Activated naive CD8-positive, alpha-beta T cell treated with anti-CD3 and anti-CD28 coated beads, Interleukin-2, amount 50 U/mL, for 24 hours (primary cell): ENCODE measurements around the gene KAT6B.

Experiments
- ATAC-seq: fragments of 150-1000 bp; cut with Tn5 transposase; one replicate; pipeline ENCODE4 v1.10.0; 2021
- DNase-seq: peaks from one replicate; pipeline ENCODE4 v3.0.0; 2021
- H3K27ac Mint-ChIP-seq: one replicate; pipeline ENCODE4 v1.8.0; 2021; ENCODE audit warnings: mild to moderate bottlenecking, mixed read lengths
- H3K27me3 Mint-ChIP-seq: one replicate; pipeline ENCODE4 v1.8.0; 2021; ENCODE audit warnings: mixed read lengths
- H3K36me3 Mint-ChIP-seq: one replicate; pipeline ENCODE4 v1.8.0; 2021; ENCODE audit warnings: low read depth, mixed read lengths
- H3K4me1 Mint-ChIP-seq: one replicate; pipeline ENCODE4 v1.8.0; 2021; ENCODE audit warnings: mixed read lengths
- H3K4me3 Mint-ChIP-seq: one replicate; pipeline ENCODE4 v1.8.0; 2021; ENCODE audit warnings: mild to moderate bottlenecking, moderate library complexity, mixed read lengths
- H3K9me3 Mint-ChIP-seq: one replicate; pipeline ENCODE4 v1.8.0; 2021; ENCODE audit warnings: mixed read lengths

Gene KAT6B

DNA sequence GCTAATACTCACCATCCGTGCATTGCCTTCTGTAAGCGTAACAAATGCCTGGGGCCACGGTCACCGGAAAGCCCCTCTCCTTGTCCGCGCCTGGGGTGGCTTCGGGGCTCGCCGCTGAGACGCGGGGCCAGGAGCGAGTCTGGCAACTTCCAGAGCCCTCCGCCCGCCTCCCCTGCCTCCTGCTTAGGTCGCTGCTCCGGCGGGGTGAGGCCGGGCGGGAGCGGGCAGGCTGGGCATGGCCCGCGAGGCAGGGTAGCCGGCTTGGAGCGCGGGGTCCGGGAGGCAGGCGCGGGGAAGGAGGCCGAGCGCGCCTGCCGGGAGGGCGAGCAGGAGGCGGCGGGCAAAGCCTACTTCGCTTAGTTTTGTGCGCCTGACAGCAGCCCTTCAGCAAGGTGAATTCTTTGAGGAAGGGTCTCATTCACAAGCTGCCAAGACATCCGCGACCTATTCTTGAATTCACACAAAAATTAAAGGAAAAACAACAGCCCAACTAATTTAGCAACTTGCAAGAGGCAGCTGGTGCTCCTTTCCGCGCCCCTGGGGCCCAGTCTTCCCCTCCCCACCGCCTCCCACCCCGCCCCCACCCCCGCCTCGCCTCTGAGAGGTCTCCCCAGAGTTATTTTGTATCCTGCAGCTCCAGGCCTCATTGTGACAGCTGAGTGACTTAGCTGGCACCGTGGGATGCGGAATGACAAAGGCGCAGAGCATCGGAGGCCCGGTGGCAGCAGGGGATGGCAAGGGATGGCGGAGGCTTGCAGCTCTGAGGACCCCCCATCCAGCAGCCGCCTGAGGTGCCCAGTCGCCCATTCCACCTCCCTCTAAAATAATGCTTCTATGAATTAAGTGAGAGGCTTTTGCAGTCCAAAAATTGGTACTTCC, 12.8 kb upstream of the KAT6B start:
- Mint-ChIP-seq H3K27ac (no peak overlapping the region), H3K36me3 (no peaks in the 10 kb centered on the region), H3K4me1 (no peaks in the 10 kb centered on the region), H3K27me3 (no peaks in the 10 kb centered on the region), H3K4me3 (no peak overlapping the region), H3K9me3 (peaks cover 4% of the 10 kb centered on the region)
- DNase-seq (no peak), ATAC-seq (no peak)

DNA sequence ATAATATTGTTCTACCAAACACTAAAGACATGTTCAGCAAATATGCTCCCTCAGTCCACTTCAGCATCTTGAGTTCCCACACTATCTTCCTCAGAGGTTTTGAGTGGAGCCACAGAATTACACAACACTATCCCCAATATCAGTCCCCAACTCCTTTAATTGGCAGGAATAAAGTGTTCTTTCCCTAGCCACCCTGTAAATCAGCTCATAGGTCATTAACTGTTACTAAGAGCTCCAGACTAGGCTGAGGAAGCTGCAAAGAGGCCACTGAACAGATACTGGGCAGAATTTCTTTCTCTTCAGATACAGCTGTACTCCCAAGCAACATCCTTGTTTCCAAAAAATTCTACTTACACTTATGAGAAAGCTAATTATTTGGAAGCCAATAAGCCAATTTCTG, 11.6 kb upstream of the KAT6B start:
- ATAC-seq, result no peak
- Mint-ChIP-seq H3K27ac (no peak overlapping the region), H3K36me3 (no peaks in the 10 kb centered on the region), H3K4me1 (no peaks in the 10 kb centered on the region), H3K27me3 (no peaks in the 10 kb centered on the region), H3K9me3 (peaks cover 4% of the 10 kb centered on the region), H3K4me3 (no peak overlapping the region)
- no peak for DNase-seq

DNA sequence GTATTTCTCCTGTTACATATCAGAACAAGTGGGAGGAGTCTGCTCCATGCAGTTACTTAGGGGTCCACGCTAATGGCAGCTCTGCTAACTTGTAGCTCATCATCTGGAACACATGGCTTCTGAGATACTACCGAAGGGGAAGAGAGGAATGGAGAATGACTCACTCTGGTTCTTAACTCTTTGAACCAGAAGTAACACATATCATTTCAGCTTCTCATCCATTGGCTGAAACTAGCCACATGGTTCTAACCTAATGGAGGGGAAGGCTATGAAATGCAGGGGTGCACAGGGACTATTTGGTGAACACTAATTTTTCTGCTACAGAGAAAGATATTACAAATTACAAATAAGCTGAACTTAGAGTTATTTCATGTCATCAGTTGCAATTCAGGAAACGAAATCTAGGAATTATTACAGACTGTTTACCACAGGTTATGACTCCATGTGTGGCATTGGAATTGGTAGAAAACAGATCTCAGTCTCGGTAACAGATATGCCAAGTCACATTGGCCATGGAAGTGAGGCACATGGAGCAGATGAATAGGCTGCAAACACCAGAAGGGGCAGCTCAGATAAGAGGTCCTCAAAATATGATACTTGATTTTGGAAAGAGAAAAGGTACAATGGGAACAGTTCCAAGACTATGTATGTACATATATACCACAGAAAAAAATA, 9.4 kb upstream of the KAT6B start:
- H3K4me3 Mint-ChIP-seq, result no peak overlapping the region
- ATAC-seq, result no peak
- no peak overlapping the region for H3K27ac Mint-ChIP-seq
- no peaks in the 10 kb centered on the region for H3K4me1 Mint-ChIP-seq
- H3K36me3 Mint-ChIP-seq, result no peaks in the 10 kb centered on the region
- peaks cover 4% of the 10 kb centered on the region for H3K9me3 Mint-ChIP-seq
- no peak for DNase-seq
- no peaks in the 10 kb centered on the region for H3K27me3 Mint-ChIP-seq

DNA sequence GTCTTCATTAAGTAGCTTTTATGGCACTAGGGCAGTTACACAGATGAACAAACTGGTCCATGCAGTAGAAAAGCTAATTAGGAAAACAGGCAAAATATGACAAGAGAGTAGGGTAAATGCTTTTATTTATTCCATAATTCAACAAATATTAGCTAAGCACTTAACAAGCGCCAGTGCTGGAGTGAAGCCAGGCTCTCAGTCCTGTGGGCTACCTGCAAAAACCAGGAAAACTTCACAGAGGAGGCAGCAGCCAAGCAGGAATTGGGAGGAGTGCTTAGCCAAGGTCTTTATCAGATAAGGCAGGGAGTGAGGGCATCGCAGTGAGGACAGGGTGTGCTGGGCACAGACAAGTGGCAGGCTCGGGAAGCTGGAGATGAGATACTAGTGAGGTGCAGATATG, 4.9 kb upstream of the KAT6B start:
- peaks cover 4% of the 10 kb centered on the region for H3K9me3 Mint-ChIP-seq
- H3K4me1 Mint-ChIP-seq, result peaks cover 25% of the 10 kb centered on the region
- H3K27ac Mint-ChIP-seq, result no peak overlapping the region
- no peak for DNase-seq
- H3K4me3 Mint-ChIP-seq, result no peak overlapping the region
- no peaks in the 10 kb centered on the region for H3K27me3 Mint-ChIP-seq
- H3K36me3 Mint-ChIP-seq, result no peaks in the 10 kb centered on the region
- no peak for ATAC-seq

DNA sequence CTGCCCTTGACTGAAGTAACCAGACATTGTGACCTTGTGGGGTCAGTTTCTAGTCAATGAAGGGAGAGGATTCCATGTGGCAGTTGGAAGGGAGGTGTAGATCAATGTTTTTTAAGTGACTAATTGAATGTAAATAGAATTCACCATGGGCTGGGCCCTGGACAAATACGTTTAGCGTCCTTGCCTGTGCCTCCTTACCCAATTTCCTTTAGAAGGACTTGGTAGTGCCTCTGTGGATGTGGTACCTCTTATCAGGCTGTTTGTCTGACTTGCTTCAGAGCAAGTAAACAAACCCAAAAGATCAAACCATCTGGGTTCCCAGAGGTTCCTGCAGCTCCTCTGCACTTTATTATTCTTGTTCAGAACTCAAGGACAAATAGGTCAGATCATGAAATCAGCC, 4.3 kb upstream of the KAT6B start:
- H3K27me3 Mint-ChIP-seq, result no peaks in the 10 kb centered on the region
- no peak for DNase-seq
- no peak for ATAC-seq
- peaks cover 27% of the 10 kb centered on the region for H3K4me1 Mint-ChIP-seq
- H3K4me3 Mint-ChIP-seq, result no peak overlapping the region
- no peaks in the 10 kb centered on the region for H3K36me3 Mint-ChIP-seq
- H3K27ac Mint-ChIP-seq, result no peak overlapping the region
- peaks cover 1% of the 10 kb centered on the region for H3K9me3 Mint-ChIP-seq

DNA sequence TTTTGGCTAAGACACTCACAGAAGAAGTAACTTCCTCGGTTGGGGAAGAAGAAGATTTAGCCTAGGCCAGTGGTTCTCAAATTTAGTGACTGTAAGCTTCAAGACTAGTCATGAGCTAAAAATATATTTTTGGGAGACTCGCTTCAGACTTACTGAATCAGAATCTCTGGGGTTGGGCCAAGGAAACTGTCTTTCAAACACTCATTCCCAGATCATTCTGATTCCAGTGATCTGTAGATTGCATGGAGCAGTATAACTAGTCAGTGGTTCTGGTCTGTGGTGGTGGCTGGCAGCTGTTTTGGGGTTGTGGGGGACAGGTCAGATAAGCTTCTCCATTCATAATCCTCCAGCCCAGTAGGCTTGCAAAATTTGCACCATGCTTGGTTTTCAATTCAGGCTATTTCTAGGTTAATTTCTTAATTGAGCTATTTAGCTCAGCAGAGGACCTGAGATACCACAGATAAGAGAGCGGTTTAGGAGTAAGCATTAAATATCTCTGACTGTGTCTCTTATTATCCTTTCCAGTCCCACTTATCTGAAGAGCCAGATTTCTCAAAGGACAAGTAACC, 3.8 kb upstream of the KAT6B start:
- Mint-ChIP-seq H3K9me3 (peaks cover 5% of the 10 kb centered on the region), H3K36me3 (no peaks in the 10 kb centered on the region), H3K4me3 (no peak overlapping the region), H3K4me1 (peaks cover 32% of the 10 kb centered on the region), H3K27me3 (no peaks in the 10 kb centered on the region), H3K27ac (no peak overlapping the region)
- ATAC-seq (no peak), DNase-seq (no peak)

DNA sequence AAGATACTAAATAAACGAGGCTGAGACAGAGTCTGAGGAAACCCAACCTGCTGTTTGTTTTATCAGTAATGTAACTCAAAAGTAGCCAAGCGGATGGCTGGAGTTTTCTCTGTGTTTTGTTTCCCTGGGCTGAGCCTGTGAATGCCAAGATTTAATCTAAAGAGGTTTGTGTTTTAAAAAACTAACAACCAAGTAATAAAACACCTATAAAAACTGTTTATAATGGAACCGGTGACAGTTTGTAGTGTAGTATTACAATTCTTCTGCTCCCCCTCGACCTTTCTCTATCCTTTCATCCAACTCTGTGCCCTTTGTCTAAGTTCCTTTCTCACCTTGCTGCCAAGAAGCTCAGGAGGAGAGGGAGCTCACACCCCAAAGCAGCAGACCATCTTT, 2.6 kb upstream of the KAT6B start:
- ATAC-seq, result no peak
- H3K4me1 Mint-ChIP-seq, result peaks cover 40% of the 10 kb centered on the region
- no peak for DNase-seq

DNA sequence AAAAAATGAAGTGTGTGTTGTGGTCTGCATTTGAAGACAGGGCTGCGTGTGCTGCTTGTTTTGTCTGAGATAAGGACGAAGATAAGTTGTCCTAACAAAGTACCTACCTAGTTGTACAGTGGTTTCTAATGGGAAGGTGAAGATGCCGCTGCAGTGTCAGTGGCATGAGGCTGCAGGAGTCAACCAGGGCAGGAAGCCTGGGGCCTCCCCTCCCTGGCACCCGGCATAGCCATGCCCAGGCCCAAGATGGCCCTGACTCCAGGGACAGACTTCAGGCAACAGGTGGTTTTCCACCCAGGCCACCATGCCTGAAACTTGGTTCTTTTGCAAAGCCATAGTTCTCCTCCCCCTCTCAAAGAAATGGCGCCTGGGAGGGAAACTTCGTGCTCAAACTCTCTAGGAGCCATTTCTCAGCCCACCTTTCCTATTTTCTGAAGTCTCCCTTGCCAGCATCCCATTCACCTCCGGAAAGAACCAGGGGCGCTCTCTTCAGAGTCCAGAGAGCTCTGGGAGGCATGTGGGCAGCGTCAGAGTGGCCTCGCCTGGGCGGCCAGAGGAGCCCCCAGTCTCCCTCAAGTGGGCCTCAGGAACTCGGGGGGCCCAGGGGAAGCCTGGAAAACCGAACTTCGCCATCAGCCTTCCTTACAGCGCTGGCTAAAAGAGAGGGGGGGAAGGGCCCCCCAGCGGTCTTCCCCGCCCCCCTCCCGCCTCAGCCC, 2.1 kb upstream of the KAT6B start:
- DNase-seq (peak; percentile 39), ATAC-seq (no peak)
- no peaks in the 10 kb centered on the region for H3K36me3 Mint-ChIP-seq
- H3K9me3 Mint-ChIP-seq, result peaks cover 5% of the 10 kb centered on the region
- peak overlapping the region; percentile 93 for H3K4me3 Mint-ChIP-seq
- peak overlapping the region; percentile 85 for H3K27ac Mint-ChIP-seq
- peaks cover 46% of the 10 kb centered on the region for H3K4me1 Mint-ChIP-seq
- H3K27me3 Mint-ChIP-seq, result no peaks in the 10 kb centered on the region

More for the DNA sequence above, 2.6 kb upstream of the KAT6B start:
- Mint-ChIP-seq H3K9me3 (peaks cover 5% of the 10 kb centered on the region), H3K4me3 (peak overlapping the region; percentile 93), H3K36me3 (no peaks in the 10 kb centered on the region), H3K27me3 (no peaks in the 10 kb centered on the region), H3K27ac (peak overlapping the region; percentile 85)

DNA sequence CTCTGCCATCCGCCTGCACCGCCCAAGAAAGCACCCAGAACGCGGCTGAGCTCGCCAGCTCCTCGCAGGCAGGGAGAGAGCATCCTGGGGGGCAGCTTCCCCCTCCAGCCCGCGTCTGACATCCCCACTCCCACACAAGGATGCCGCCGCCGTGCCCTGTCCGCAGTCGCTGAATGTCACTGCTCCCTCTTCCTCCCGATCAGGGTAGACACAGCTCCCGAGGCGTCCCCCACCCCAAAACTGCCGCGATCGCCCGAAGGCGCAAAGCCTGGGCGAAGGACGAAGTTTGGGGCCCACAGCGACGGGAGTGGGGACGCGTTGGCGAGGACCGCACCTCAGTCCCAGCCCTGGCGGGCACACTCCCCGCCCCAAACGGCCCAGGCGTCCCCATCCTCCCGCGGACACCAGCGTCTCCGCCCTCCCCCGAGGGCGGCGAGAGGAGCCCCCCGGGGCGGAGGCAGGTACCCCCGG, 1.5 kb upstream of the KAT6B start:
- ATAC-seq (no peak), DNase-seq (peak; percentile 59)
- Mint-ChIP-seq H3K27me3 (no peaks in the 10 kb centered on the region), H3K4me1 (peaks cover 47% of the 10 kb centered on the region), H3K4me3 (peak overlapping the region; percentile 93), H3K36me3 (no peaks in the 10 kb centered on the region), H3K9me3 (peaks cover 5% of the 10 kb centered on the region), H3K27ac (peak overlapping the region; percentile 85)

DNA sequence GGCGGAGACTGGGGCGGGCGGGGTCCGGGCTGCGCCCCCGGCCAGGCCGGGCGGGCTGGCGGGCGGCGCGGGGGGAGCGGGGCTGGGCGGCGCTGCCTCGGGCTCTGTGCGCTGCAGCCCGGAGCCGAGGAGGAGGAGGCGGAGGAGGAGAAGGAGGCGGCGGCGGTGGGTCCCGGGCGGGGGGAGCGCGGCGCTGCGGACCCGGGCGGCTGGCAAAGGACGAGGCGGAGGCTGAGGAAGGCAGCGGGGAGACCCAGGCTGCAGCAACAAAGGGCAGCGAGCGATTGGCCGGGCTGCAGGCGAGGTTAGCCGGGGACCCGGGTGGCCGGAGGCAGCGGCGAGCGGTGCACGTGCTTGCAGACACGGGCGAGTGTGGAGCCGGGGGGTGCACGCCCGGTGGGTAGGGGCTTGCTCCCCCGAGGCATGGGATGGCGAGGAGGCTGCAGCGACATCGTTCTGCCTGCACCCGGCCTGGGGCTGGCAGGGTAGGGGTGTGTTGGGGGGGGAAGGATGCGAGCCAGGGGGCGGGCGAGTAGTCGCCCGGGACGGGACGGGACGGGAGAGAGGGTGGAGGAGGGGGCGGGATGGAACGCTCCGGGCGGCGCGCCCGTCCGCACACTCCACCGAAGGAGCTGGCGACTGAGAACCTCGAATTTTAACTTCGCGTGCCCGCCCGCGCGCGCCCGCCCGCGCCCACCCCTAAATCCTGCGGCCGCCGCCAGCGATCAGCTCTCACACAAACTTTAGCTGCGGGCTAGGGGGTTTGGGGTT, 844 bp upstream of the KAT6B start:
- H3K4me1 Mint-ChIP-seq, result peaks cover 52% of the 10 kb centered on the region
- no peaks in the 10 kb centered on the region for H3K36me3 Mint-ChIP-seq
- ATAC-seq (no peak), DNase-seq (no peak)
- H3K4me3 Mint-ChIP-seq, result peak overlapping the region; percentile 93
- no peaks in the 10 kb centered on the region for H3K27me3 Mint-ChIP-seq
- peaks cover 5% of the 10 kb centered on the region for H3K9me3 Mint-ChIP-seq
- peak overlapping the region; percentile 93 for H3K27ac Mint-ChIP-seq

DNA sequence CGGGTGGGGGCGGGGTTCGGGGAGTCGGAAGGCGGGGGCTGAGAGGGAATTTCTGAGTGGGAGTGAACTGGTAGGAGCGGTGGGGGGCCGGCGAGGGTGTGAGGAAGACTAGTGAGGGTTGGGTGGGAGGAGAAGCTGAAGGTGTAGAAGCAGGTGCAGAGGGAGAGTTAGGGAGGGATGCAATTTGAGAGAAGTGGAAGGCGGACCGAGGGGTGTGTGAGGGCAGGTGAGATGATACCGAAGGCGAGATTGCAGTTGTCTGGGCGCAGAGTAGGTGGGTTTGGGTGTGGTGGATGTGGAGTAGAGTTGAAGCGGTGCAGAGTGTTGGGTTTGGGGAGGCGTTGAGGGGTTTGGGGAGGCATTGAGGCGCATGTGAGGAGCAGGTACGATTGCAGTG, 643 bp downstream of the KAT6B start:
- Mint-ChIP-seq H3K27me3 (no peaks in the 10 kb centered on the region), H3K4me1 (peaks cover 62% of the 10 kb centered on the region), H3K36me3 (no peaks in the 10 kb centered on the region), H3K27ac (peak overlapping the region; percentile 93), H3K4me3 (peak overlapping the region; percentile 93), H3K9me3 (peaks cover 5% of the 10 kb centered on the region)
- no peak for ATAC-seq
- no peak for DNase-seq

DNA sequence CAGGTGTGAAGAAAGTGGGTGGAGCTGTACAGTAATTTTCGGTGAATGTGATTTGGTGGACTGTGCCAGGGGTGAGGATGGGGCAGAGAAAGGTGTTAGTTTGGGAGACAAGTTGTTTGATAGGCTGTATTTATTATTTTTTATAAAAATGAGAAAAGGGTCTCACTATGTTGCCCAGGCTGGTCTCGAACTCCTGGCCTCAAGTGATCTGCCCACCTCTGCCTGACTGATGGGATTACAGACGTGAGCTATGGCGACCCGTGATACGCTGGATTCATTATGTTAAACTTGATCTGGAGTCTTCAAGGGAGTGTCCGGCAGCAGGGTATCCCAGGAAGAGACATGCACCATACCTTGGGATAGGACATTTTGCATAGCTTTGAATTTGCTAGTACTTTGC, 1.3 kb downstream of the KAT6B start:
- Mint-ChIP-seq H3K4me1 (peaks cover 62% of the 10 kb centered on the region), H3K9me3 (peaks cover 5% of the 10 kb centered on the region), H3K27me3 (no peaks in the 10 kb centered on the region), H3K27ac (peak overlapping the region; percentile 93), H3K4me3 (peak overlapping the region; percentile 93), H3K36me3 (no peaks in the 10 kb centered on the region)
- ATAC-seq, result no peak
- no peak for DNase-seq

DNA sequence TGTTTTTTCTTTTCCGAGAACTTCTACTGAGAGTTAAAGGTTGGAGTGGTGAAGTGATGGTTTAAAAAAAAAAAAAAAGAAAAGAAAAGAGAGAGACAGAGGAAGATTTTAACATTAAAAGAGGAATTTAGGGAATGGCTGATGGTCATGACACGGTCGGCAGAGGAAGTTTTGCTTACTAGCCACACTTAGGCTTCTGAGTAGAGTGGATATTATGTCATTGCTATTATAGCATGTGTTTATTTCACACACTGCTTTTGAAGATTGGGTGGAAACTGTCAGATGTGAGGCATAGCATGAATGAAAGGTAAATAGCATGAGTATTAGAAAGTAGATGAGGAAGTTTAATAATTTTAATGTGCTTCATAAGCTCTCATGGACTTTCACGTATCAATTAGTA, 2.5 kb downstream of the KAT6B start:
- no peak overlapping the region for H3K4me3 Mint-ChIP-seq

More for the DNA sequence above, 2.5 kb downstream of the KAT6B start:
- Mint-ChIP-seq H3K27me3 (no peaks in the 10 kb centered on the region), H3K36me3 (peaks cover 4% of the 10 kb centered on the region), H3K27ac (peak overlapping the region; percentile 35), H3K4me1 (peaks cover 59% of the 10 kb centered on the region), H3K9me3 (peaks cover 5% of the 10 kb centered on the region)
- no peak for ATAC-seq
- DNase-seq, result no peak
